ENCODE measurements around the gene SYTL2. TPM values are rescaled to one million over a fixed set of nuclear protein-coding genes. Genes with fewer than 3 reads are reported as not detected.
"Not testable (repeated sequence)": the region's sequence is repeated elsewhere in the genome, so short reads cannot be mapped to it uniquely, and the experiment has no call there.

Gene SYTL2
- total RNA-seq, 3 donors from 2014 or later, result 2.7 to 5.8 (median 2.7) TPM

DNA sequence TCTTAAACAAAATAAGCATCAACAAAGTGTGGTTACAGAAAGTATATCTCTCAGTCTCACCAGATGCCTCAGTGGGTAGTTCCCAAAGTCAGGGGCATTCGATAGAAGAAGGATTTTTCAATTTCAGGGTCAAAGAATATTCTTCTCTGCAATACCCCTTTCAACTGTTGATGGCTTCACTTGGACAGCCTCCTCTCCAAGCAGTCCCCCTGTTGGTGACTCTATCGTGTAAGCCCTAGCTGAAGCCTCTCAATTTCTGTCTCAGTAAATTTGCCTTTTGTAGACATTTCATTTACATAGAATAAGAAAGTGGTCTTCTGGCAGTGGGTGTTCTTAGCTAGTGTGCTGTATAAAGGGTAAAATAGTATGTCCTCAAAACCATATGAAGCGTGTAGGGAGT, 33.0 kb upstream of the SYTL2 start:
- no peak overlapping the region for H3K4me3 Mint-ChIP-seq
- H3K9me3 Mint-ChIP-seq, result no peaks in the 10 kb centered on the region
- H3K27me3 Mint-ChIP-seq (ENCODE audit: low read depth), result no peaks in the 10 kb centered on the region
- DNase-seq, result no peak
- ATAC-seq, result no peak
- peaks cover 10% of the 10 kb centered on the region for H3K4me1 Mint-ChIP-seq (ENCODE audit: low read depth)
- H3K36me3 Mint-ChIP-seq (ENCODE audit: insufficient read depth), result no peaks in the 10 kb centered on the region

DNA sequence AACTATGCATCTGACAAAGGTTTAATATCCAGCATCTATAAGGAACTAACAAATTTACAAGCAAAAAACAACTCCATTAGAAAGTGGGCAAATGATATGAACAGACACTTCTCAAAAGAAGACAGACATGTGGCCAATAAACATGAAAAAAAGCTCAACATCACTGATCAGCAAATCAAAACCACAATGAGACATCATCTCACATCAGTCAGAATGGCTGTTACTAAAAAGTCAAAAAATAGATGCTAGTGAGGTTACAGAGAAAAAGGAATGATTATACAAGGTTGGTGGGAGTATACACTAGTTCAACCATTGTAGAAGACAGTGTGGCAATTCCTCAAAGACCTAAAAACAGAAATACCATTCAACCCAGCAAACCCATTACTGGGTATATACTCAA, 30.0 kb upstream of the SYTL2 start:
- H3K9me3 Mint-ChIP-seq; H3K36me3 Mint-ChIP-seq (ENCODE audit: insufficient read depth); H3K4me3 Mint-ChIP-seq; DNase-seq; H3K27me3 Mint-ChIP-seq (ENCODE audit: low read depth): not testable (repeated sequence)
- peak in 1 of 2 donors; percentile 25 for ATAC-seq
- H3K4me1 Mint-ChIP-seq (ENCODE audit: low read depth), result peaks cover 10% of the 10 kb centered on the region

DNA sequence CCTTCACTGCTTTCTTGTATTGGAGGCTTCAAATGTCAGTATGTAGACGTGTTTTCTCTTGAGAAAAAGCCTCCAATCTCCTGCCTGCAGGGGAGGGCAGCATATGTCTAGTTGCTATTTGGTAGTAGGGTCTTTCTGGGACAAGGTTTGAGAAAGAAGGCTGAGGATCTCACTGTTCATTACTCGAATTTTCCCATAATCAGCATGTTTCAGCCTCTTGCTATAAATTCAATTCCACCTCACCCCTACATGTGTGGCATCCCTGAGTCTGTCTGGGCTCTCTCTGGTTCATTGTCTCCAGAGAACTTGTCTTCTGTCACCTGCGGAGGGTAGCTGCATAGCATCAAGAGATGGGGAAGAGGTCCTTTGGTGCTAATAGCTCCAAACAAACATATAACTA, 24.8 kb upstream of the SYTL2 start:
- Mint-ChIP-seq H3K27me3 (ENCODE audit: low read depth) (no peaks in the 10 kb centered on the region), H3K36me3 (ENCODE audit: insufficient read depth) (no peaks in the 10 kb centered on the region), H3K4me1 (ENCODE audit: low read depth) (no peaks in the 10 kb centered on the region), H3K9me3 (peaks cover 11% of the 10 kb centered on the region), H3K4me3 (no peak overlapping the region)
- no peak for DNase-seq
- no peak for ATAC-seq

DNA sequence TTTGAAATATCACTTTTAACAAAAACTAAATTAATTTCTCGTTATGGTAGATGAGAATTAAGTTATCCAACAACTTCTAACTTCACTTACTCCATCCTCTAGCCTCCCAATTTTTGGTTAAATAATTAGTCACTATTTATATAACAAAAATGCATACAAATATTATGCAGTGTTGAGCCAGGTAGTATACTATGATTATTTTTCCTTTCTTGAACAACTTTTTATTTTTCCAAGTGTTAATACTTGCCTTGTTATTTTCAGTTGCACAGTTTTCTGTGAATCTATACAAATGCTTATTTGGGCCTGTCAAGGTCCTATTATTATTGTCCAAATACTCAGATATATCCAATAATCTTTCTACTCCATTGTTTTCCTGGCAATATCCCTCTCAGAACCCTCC, 24.3 kb upstream of the SYTL2 start:
- no peak for DNase-seq
- H3K4me1 Mint-ChIP-seq (ENCODE audit: low read depth), result no peaks in the 10 kb centered on the region
- H3K4me3 Mint-ChIP-seq, result no peak overlapping the region
- ATAC-seq, result no peak
- no peaks in the 10 kb centered on the region for H3K27me3 Mint-ChIP-seq (ENCODE audit: low read depth)
- no peaks in the 10 kb centered on the region for H3K36me3 Mint-ChIP-seq (ENCODE audit: insufficient read depth)
- H3K9me3 Mint-ChIP-seq, result peaks cover 11% of the 10 kb centered on the region

DNA sequence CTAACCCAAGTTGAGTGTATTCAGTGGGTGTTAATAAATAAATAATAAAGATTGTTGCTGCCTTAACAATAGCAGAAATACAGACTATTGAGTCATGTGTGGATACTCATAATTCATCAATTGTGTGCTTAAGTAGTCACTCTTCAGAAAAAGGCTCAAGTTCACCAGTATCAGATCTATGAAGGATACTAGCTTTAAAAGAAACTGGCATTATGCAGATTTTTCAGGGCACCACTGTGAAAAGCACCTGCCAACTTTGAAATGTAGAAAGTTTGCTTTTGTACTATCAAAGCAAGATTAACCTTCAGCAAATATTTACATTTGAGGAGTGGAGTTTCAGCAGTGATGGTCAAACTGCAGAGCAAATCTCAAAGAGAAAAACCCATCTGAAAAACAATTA, 20.1 kb upstream of the SYTL2 start:
- Mint-ChIP-seq H3K27me3 (ENCODE audit: low read depth) (no peaks in the 10 kb centered on the region), H3K4me3 (no peak overlapping the region), H3K9me3 (peaks cover 9% of the 10 kb centered on the region), H3K36me3 (ENCODE audit: insufficient read depth) (no peaks in the 10 kb centered on the region), H3K4me1 (ENCODE audit: low read depth) (peaks cover 30% of the 10 kb centered on the region)
- DNase-seq (no peak), ATAC-seq (no peak)

DNA sequence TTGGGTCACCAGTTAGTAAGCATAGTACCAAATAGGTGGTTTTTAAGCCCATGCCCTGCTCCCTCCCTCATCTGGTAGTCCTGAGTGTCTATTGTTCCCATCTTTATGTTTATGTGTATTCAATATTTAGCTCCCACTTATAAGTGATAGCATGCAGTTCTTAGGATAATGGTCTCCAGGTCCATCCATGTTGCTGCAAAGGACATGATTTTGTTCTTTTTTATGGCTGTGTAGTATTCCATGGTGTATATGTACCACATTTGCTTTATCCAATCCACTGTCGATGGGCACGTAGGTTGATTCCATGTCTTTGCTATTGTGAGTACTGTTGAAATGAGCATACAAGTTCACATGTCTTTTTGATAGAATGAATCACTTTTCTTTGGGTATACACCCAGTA, 18.2 kb upstream of the SYTL2 start:
- H3K9me3 Mint-ChIP-seq, result no peaks in the 10 kb centered on the region
- ATAC-seq, result no peak
- no peak for DNase-seq
- no peaks in the 10 kb centered on the region for H3K36me3 Mint-ChIP-seq (ENCODE audit: insufficient read depth)
- peaks cover 47% of the 10 kb centered on the region for H3K4me1 Mint-ChIP-seq (ENCODE audit: low read depth)
- no peak overlapping the region for H3K4me3 Mint-ChIP-seq
- no peaks in the 10 kb centered on the region for H3K27me3 Mint-ChIP-seq (ENCODE audit: low read depth)

DNA sequence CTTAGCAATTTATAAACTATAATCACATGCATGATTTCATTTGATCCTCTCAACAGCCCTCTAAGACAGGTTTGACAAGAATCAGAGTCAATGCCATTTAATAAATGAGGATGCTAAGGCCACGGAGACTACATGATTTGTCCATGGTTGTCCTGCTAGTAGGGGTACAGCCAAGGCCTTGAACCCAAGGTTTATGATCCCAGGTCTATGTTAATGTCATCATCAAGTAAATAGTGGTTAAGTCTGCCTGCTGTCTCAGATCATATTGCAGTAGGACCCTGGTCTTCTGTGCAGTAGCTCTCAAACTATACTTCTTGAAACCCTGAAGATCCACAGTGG, 17.7 kb upstream of the SYTL2 start:
- no peaks in the 10 kb centered on the region for H3K36me3 Mint-ChIP-seq (ENCODE audit: insufficient read depth)
- no peak for ATAC-seq
- no peak overlapping the region for H3K4me3 Mint-ChIP-seq
- H3K27me3 Mint-ChIP-seq (ENCODE audit: low read depth), result no peaks in the 10 kb centered on the region
- H3K9me3 Mint-ChIP-seq, result no peaks in the 10 kb centered on the region
- H3K4me1 Mint-ChIP-seq (ENCODE audit: low read depth), result peaks cover 52% of the 10 kb centered on the region
- DNase-seq, result no peak

DNA sequence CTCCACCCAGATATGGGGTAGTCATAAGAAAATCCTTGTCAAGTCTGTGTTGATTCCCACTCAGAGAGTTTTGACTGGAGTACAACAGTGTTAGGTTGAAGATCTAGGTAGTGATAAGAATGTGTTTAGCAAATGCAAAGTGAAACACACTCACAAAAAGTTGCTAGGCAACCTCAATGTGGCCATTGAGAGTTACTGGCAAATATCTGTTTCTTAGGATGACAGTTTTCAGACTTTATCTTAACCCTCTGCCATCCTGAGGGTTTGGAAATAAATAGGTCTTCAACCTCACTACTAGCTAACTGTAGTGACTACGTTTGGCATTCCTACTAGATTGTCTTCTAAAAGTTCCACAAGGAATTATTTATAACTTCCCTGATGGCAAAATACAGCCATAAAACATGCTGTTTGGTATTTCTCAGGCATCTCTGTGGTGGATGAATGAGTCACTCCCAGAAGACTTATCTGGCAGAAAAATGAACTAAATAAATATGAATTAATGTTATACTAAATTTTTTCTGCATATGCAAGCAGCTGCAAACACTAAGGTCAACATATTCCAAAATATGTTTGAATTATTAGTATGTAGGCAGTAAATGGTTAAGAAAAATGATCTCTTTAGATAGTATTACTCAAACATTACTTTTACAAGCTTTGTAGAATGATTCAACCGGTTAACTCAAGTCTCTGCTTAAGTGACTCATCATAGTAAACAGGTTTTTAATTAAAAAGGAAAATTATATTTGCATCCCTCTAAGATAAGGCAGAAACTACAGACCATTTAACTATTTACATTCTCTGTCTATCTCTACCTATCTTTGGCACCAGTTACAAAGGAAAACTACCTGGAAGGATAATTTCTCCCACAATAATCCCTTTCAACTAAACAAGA, 17.1 kb upstream of the SYTL2 start:
- Mint-ChIP-seq H3K36me3 (ENCODE audit: insufficient read depth) (no peaks in the 10 kb centered on the region), H3K9me3 (no peaks in the 10 kb centered on the region), H3K4me1 (ENCODE audit: low read depth) (peaks cover 56% of the 10 kb centered on the region), H3K27me3 (ENCODE audit: low read depth) (no peaks in the 10 kb centered on the region), H3K4me3 (peak overlapping the region; percentile 47)
- no peak for DNase-seq
- peak; percentile 63 to 69 for ATAC-seq

DNA sequence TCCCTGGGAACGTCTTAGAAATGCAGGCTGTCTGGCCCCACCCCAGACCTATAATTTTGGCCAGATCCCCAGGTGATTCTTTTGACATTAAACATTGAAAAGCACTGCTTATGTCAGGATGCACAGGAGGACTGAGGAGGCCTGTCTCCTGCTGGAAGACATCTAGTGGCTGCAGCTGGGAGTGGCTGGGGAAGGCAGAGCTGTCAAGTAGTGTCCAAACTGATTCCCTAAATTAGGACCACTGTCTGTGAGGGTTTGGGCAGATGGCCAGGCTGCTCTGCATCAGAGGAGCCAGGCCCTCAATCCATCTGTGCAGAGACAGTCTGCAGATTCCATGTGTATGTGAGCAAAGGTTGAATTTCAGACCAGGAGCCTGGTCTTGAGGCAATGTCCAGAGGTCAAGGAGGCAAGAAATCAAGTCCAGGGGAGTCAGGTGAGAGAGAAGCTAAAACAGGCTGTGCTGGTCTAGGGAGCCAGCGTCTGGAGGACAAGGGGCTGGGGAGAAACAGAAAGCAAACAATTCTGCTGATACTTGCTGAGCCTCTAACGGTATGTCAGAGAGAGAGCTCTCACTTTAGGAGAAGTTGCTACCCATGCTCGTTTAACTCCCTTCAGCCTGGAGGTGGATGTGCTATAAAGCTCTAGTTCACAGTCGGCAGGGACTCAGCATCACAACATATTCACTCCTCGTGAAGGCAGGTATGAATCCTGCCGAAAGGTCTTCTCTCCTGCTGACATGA, 15.3 kb upstream of the SYTL2 start:
- Mint-ChIP-seq H3K9me3 (no peaks in the 10 kb centered on the region), H3K36me3 (ENCODE audit: insufficient read depth) (no peaks in the 10 kb centered on the region), H3K4me3 (no peak overlapping the region), H3K27me3 (ENCODE audit: low read depth) (no peaks in the 10 kb centered on the region), H3K4me1 (ENCODE audit: low read depth) (peaks cover 72% of the 10 kb centered on the region)
- ATAC-seq, result no peak
- no peak for DNase-seq

DNA sequence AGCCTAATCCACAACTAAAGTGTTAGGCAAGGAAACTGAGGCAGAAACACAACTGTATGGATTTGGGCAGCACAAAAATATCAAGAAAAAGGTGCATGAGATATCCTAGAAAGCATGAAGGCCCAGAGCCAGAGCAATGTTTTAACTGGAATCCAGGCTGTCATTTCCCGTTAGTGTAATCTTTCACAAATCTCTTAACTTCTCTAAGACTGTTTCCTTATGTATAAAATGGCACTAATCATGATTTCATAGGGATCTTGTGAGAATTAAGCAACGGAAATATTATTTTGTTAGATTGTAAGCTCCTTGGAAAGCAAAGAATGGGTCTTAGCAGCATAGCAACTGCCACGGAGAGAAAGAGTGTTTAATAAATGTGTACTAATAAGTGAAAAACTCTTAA, 14.7 kb upstream of the SYTL2 start:
- DNase-seq (no peak), ATAC-seq (no peak)
- Mint-ChIP-seq H3K9me3 (no peaks in the 10 kb centered on the region), H3K4me1 (ENCODE audit: low read depth) (peaks cover 75% of the 10 kb centered on the region), H3K27me3 (ENCODE audit: low read depth) (no peaks in the 10 kb centered on the region), H3K36me3 (ENCODE audit: insufficient read depth) (no peaks in the 10 kb centered on the region), H3K4me3 (no peak overlapping the region)

DNA sequence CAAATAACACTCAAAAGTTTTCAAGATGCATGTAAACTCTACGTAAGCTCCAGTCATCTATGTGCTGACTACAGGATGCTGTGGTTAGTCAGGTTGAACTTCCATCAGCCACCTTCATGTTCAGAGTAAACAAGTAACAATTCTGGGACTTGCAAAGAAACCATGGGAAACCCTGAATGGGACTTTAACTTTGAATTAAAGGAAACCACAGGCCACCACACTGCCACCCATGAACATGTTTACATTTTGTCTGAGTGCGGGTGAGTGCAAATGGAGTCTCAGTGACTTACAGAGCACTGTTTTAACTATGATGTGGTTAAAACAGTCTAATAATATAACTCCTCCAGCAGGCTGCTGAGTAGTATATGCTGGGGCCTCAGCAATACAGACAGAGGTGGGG, 12.9 kb upstream of the SYTL2 start:
- ATAC-seq (peak; percentile 73 to 78), DNase-seq (peak; percentile 37)
- peaks cover 70% of the 10 kb centered on the region for H3K4me1 Mint-ChIP-seq (ENCODE audit: low read depth)
- peak overlapping the region; percentile 60 for H3K4me3 Mint-ChIP-seq
- H3K9me3 Mint-ChIP-seq, result no peaks in the 10 kb centered on the region
- no peaks in the 10 kb centered on the region for H3K27me3 Mint-ChIP-seq (ENCODE audit: low read depth)
- H3K36me3 Mint-ChIP-seq (ENCODE audit: insufficient read depth), result no peaks in the 10 kb centered on the region

DNA sequence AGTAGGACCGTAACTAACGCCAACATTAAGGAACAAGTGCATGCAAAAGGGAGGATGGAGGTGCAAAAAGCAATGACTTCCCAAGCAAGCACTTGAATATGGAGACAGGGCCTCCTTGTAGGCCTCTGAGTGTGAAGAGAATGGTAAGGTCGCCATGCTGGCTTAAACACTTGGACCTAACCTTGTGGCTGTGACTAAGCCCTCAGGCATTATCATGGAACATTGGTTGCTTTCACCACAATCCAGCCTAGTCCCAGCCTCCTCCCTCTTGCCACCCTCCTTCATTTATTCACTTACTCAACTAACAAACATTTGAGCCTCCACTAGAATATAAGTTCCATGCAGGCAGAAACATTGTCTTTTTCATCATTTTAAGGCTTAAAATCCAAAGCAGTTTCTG, 11.9 kb upstream of the SYTL2 start:
- Mint-ChIP-seq H3K36me3 (ENCODE audit: insufficient read depth) (no peaks in the 10 kb centered on the region), H3K9me3 (no peaks in the 10 kb centered on the region), H3K4me1 (ENCODE audit: low read depth) (peaks cover 62% of the 10 kb centered on the region), H3K27me3 (ENCODE audit: low read depth) (no peaks in the 10 kb centered on the region), H3K4me3 (no peak overlapping the region)
- DNase-seq (no peak), ATAC-seq (no peak)

DNA sequence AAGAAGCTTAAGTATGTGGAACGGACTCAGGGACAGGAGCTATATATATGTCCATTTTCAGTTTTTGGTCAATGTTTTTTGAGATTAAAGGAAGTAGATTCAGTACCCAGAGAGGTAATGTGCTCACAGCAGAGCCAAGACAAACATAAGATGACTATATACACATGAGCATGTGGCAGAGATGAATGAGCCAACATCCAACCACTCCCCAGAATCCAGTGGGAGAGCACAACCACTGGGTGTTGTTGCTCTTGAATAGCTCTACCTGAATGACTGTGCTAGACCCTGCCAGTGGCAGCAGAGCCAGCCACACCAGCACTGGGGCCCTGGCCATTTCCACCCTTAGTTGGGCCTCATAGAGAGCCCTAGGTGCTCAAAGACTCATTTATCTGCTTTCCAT, 10.7 kb upstream of the SYTL2 start:
- Mint-ChIP-seq H3K9me3 (no peaks in the 10 kb centered on the region), H3K4me3 (no peak overlapping the region), H3K27me3 (ENCODE audit: low read depth) (no peaks in the 10 kb centered on the region), H3K4me1 (ENCODE audit: low read depth) (peaks cover 50% of the 10 kb centered on the region), H3K36me3 (ENCODE audit: insufficient read depth) (no peaks in the 10 kb centered on the region)
- ATAC-seq (peak; percentile 23 to 26), DNase-seq (no peak)

DNA sequence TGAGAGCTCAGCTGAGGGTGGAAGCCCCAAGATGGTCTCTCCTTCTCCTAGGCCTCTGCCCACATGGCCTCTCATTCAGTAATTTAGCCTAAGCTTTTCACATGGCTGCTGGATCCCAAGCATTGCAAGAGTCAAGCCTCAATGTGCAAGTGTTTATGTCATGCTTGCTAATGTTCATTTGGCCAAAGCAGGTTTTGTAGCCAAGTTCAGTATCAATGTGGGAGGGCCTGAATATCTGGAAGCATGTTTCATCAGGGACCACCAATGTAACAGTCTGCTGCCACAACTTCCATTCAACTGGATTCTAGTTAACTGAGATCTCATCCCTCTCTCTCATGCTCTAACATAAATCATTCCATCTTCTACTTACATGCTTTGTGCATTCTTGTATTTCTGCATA, 8.5 kb upstream of the SYTL2 start:
- ATAC-seq (no peak), DNase-seq (no peak)
- no peaks in the 10 kb centered on the region for H3K36me3 Mint-ChIP-seq (ENCODE audit: insufficient read depth)
- H3K4me1 Mint-ChIP-seq (ENCODE audit: low read depth), result peaks cover 37% of the 10 kb centered on the region
- H3K27me3 Mint-ChIP-seq (ENCODE audit: low read depth), result no peaks in the 10 kb centered on the region
- H3K4me3 Mint-ChIP-seq, result no peak overlapping the region
- H3K9me3 Mint-ChIP-seq, result no peaks in the 10 kb centered on the region
